GM23248 (cell line): ENCODE data around the gene KRTAP4-9. TPM values are rescaled to one million over a fixed set of nuclear protein-coding genes. Genes with fewer than 3 reads are reported as not detected.

Experiments
- DNase-seq: peaks from one replicate; pipeline ENCODE4 v3.0.0-alpha.2; 2015
- H2AFZ ChIP-seq: fragments of 200-600 bp; sonication (generic); 2 replicates; pipeline ENCODE4 v1.6.1; 2016; ENCODE audit warnings: antibody characterized with exemption
- H3F3A ChIP-seq: fragments of 200-600 bp; sonication (generic); 2 replicates; pipeline ENCODE4 v1.6.1; 2016; ENCODE audit warnings: mild to moderate bottlenecking, antibody characterized with exemption, mixed run types; ENCODE audit not compliant: insufficient read depth
- H3K27ac ChIP-seq: fragments of 200-600 bp; sonication (generic); 2 replicates; pipeline ENCODE4 v1.5.1; 2016; ENCODE audit warnings: mild to moderate bottlenecking
- H3K27me3 ChIP-seq: fragments of 200-600 bp; sonication (generic); replicated peaks from 2 replicates; pipeline ENCODE4 v1.6.1; 2016; ENCODE audit warnings: mild to moderate bottlenecking; ENCODE audit not compliant: insufficient read depth
- H3K36me3 ChIP-seq: fragments of 200-600 bp; sonication (generic); 2 replicates; pipeline ENCODE4 v1.6.1; 2016; ENCODE audit warnings: low read depth, mild to moderate bottlenecking
- H3K4me1 ChIP-seq: fragments of 200-600 bp; sonication (generic); 2 replicates; pipeline ENCODE4 v1.6.1; 2016; ENCODE audit warnings: mild to moderate bottlenecking; ENCODE audit not compliant: insufficient read depth
- H3K4me2 ChIP-seq: fragments of 200-600 bp; sonication (generic); one replicate; pipeline ENCODE4 v1.6.1; 2016; ENCODE audit warnings: mild to moderate bottlenecking; ENCODE audit not compliant: unreplicated experiment
- H3K4me3 ChIP-seq: fragments of 200-600 bp; sonication (generic); 2 replicates; pipeline ENCODE4 v1.5.1; 2016; ENCODE audit warnings: mild to moderate bottlenecking
- H3K79me2 ChIP-seq: fragments of 200-600 bp; sonication (generic); 2 replicates; pipeline ENCODE4 v1.6.1; 2016; ENCODE audit warnings: mild to moderate bottlenecking; ENCODE audit not compliant: insufficient read depth
- H3K9ac ChIP-seq: fragments of 200-600 bp; sonication (generic); 2 replicates; pipeline ENCODE4 v1.6.1; 2016; ENCODE audit warnings: mild to moderate bottlenecking
- H3K9me2 ChIP-seq: fragments of 200-600 bp; sonication (generic); 2 replicates; pipeline ENCODE4 v1.6.1; 2016; ENCODE audit warnings: mixed run types, mild to moderate bottlenecking, moderate library complexity; ENCODE audit not compliant: insufficient read depth
- H3K9me3 ChIP-seq: fragments of 200-600 bp; sonication (generic); one replicate; pipeline ENCODE4 v1.6.1; 2017; ENCODE audit warnings: low read depth
- H4K20me1 ChIP-seq: fragments of 200-600 bp; sonication (generic); 2 replicates; pipeline ENCODE4 v1.6.0; 2016; ENCODE audit not compliant: insufficient read depth
- EZH2 ChIP-seq: fragments of 200-600 bp; sonication (generic); IDR thresholded peaks from 2 replicates; pipeline ENCODE4 v1.6.1; 2018; ENCODE audit warnings: antibody characterized with exemption, mild to moderate bottlenecking; ENCODE audit not compliant: insufficient read depth, poor library complexity, severe bottlenecking
- EZH2phosphoT487 ChIP-seq: fragments of 200-600 bp; sonication (generic); IDR thresholded peaks from 2 replicates; pipeline ENCODE4 v1.6.1; 2018; ENCODE audit warnings: antibody characterized with exemption, moderate library complexity, mild to moderate bottlenecking, low read depth; ENCODE audit not compliant: insufficient read depth
- WGBS, 2 experiments: methylation state at CpG; one replicate each; pipeline ENCODE4 v1.1.6; 2015 to 2017; ENCODE audit warnings: low lambda C conversion rate in 2 of 2, low coverage in 1 of 2; ENCODE audit errors: missing lambda C conversion rate in 2 of 2; 5-methylcytosine and 5-hydroxymethylcytosine counted together
- in situ Hi-C: fragments of 300-500 bp; cut with MboI; formaldehyde crosslinking; loops from 2 replicates; pipeline ENCODE4 v1.15.0; 2020
- polyA plus RNA-seq: library from polyadenylated mRNA; unstranded; fragments of >200 nt; fragmentation: Nextera tagmentation; extraction: Ambion mirVana; gene quantifications from 2 replicates; pipeline ENCODE4 v1.2.1, GENCODE V29; 2016
- total RNA-seq: library from RNA; depleted of rRNA; stranded (reverse); fragments of >200 nt; shearing (Covaris generic); gene quantifications from 2 replicates; pipeline ENCODE4 v1.2.3, GENCODE V29; 2014

KRTAP4-9 gene
- total and polyA plus RNA-seq, 2 experiments from 2014 or later, result 0.51 TPM; not detected in 1

DNA sequence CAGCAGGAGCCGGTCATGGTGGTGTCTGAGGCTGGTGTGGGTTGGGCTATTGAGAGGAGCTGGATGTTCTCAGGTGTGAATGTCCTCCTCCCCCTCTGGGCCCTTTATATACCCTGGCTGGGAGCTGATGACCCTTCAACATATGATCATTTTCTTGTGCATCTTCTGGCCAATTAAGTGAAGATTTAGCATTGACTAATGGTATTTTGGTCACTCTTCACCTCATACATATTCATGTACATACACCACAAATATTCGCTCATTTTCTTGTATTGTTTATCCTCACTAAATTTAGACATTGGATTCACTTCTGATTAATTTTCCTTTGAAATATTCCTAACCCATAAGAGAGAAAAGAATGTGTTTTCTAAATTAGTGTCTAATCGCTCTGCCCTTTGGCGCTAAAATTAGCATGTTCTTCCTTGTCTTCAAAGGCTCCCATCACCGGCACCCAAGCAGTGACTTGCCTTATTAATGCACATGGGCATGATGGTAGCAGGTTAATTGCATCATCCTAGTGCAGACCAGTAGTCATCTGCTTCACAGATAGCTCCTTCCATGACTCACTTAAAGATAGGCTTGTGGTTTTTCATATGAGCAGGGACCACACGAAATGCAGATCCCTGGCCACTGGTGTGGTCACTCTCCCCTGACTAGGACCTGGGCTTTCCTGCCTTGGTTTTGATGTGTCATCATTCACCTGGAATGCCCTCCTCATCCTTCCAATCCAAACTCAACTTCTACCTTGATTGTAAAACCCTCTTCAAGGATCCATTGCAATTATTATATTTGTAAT lies 39.2 kb upstream of the KRTAP4-9 start, which contains the start of gene KRTAP2-4:
TSS of gene KRTAP2-4 (minus strand) at position 51 of the 796 bp plus-strand sequence. CDS start at position 17, 34 bp downstream.
- Histone ChIP-seq H3K4me3 (no peak within 1 kb of the TSS), H3K36me3 (no peaks in the 10 kb centered on the region), H3K27ac (peak within 1 kb of the TSS; percentile 65), H2AFZ (no peak within 1 kb of the TSS), H3K9ac (0 out of 2 replicates have a peak within 1 kb of the TSS, but pooled peaks have one; percentile 1), H3K27me3 (no peaks in the 10 kb centered on the region), H3F3A (peaks cover 56% of the 10 kb centered on the region), H3K4me2 (no peak within 1 kb of the TSS), H3K9me3 (no peaks in the 10 kb centered on the region), H4K20me1 (no peaks in the 10 kb centered on the region), H3K79me2 (no peaks in the 10 kb centered on the region), H3K4me1 (peaks cover 47% of the 10 kb centered on the region), H3K9me2 (no peaks in the 10 kb centered on the region)
- WGBS, 2 experiments, result 53 to 56% methylated on average over 5 to 6 of the region's 6 CpGs
- TF ChIP-seq EZH2 (no peak), EZH2phosphoT487 (no peak)
- in situ Hi-C loops, result no loop called here
- DNase-seq, result peak; percentile 90

DNA sequence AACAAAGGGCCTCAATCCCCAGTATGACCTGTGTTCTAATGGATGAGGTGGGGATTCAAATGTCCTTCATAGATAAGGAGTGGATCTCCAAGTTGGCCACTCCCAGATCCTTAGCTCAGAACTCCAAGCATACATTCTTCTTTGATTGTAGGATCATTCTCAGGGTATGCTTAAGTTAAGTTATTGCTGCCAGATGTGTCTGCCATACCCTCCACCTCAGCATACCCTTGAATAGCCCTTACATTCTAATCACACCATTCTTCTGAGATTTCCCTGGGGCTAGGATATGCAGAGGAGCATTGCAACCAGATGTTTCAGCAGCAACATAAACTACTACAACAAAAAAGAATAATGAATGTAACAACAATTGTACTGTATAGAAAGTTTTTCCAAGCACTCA lies 37.9 kb upstream of the KRTAP4-9 start:
- Histone ChIP-seq H3K9me2 (no peaks in the 10 kb centered on the region), H4K20me1 (no peaks in the 10 kb centered on the region), H3K79me2 (no peaks in the 10 kb centered on the region), H3K27me3 (no peaks in the 10 kb centered on the region), H3K4me2 (peak overlapping the region; percentile 4), H3F3A (peaks cover 43% of the 10 kb centered on the region), H3K36me3 (no peaks in the 10 kb centered on the region), H3K4me1 (peaks cover 34% of the 10 kb centered on the region), H3K9me3 (no peaks in the 10 kb centered on the region), H3K4me3 (no peak overlapping the region), H3K9ac (no peak overlapping the region), H3K27ac (peak overlapping the region; percentile 65), H2AFZ (no peak overlapping the region)
- no peak for TF ChIP-seq EZH2phosphoT487
- no peak for TF ChIP-seq EZH2
- in situ Hi-C loops, result no loop called here
- peak; percentile 31 for DNase-seq

GRCh38 chr17:41069031-41069430 lies 36.2 kb upstream of the KRTAP4-9 start:
- TF ChIP-seq EZH2 (no peak), EZH2phosphoT487 (no peak)
- Histone ChIP-seq H3K9ac (no peak overlapping the region), H3K4me3 (no peak overlapping the region), H3K27ac (no peak overlapping the region), H3K79me2 (no peaks in the 10 kb centered on the region), H3K9me3 (no peaks in the 10 kb centered on the region), H3F3A (peaks cover 26% of the 10 kb centered on the region), H2AFZ (no peak overlapping the region), H3K27me3 (no peaks in the 10 kb centered on the region), H3K36me3 (no peaks in the 10 kb centered on the region), H3K9me2 (no peaks in the 10 kb centered on the region), H4K20me1 (no peaks in the 10 kb centered on the region), H3K4me2 (no peak overlapping the region), H3K4me1 (peaks cover 21% of the 10 kb centered on the region)
- in situ Hi-C loops, result no loop called here
- no peak for DNase-seq
- 95 to 96% methylated on average over 3 of the region's 3 CpGs for WGBS, 2 experiments

- peaks cover 10% of the 10 kb centered on the region for H3K4me1 ChIP-seq
- no peak for DNase-seq
- no peak overlapping the region for H3K4me3 ChIP-seq
- H3K4me2 ChIP-seq, result no peak overlapping the region
- H3K36me3 ChIP-seq, result no peaks in the 10 kb centered on the region
- no peaks in the 10 kb centered on the region for H3K79me2 ChIP-seq
- no peaks in the 10 kb centered on the region for H3K9me2 ChIP-seq
- H2AFZ ChIP-seq, result no peak overlapping the region
- TF ChIP-seq EZH2 (no peak), EZH2phosphoT487 (no peak)
- no peaks in the 10 kb centered on the region for H3K9me3 ChIP-seq
- H3K27ac ChIP-seq, result no peak overlapping the region
- peaks cover 9% of the 10 kb centered on the region for H3F3A ChIP-seq
- no peaks in the 10 kb centered on the region for H4K20me1 ChIP-seq
- WGBS, 2 experiments, result 98 to 99% methylated on average over 5 of the region's 5 CpGs
- in situ Hi-C loops, result no loop called here
- no peak overlapping the region for H3K9ac ChIP-seq
- no peaks in the 10 kb centered on the region for H3K27me3 ChIP-seq
Measured at GRCh38 chr17:41071606-41072360, 33.4 kb upstream of the KRTAP4-9 start.
